Measurements from ENCODE around the gene LRRC1.

Gene LRRC1

DNA sequence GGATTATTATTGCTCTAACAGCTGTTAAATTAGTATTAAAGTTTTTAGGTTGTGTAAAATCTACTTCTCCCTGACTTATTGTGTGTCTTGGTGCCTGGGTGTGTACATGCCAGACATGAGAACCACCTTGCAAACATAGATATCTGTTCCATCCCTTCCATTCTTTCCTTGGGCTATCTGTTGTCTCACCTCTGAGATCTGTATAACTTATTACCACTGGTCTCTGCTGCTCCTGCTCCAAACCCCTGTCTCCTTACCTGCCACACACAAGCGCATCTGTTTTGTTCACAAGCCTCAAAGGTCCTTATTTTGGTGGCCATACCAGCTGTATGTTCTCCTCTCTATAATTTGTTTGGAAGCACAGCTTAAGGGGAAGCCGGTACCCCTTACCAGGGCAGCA, 2.5 kb downstream of the LRRC1 start:
- Histone ChIP-seq H3K4me3 (ENCODE audit: severe bottlenecking) (no peak overlapping the region), H3K27ac (ENCODE audit: poor library complexity, severe bottlenecking) (peak overlapping the region; percentile 69), H3K4me1 (ENCODE audit: insufficient read depth, poor library complexity, severe bottlenecking) (peaks cover 13% of the 10 kb centered on the region), H3K27me3 (ENCODE audit: insufficient read depth, poor library complexity, severe bottlenecking) (no peaks in the 10 kb centered on the region), H3K9me3 (ENCODE audit: severe bottlenecking) (no peaks in the 10 kb centered on the region), H3K36me3 (ENCODE audit: low read depth) (no peaks in the 10 kb centered on the region)
- TF ChIP-seq, protein P1, sequence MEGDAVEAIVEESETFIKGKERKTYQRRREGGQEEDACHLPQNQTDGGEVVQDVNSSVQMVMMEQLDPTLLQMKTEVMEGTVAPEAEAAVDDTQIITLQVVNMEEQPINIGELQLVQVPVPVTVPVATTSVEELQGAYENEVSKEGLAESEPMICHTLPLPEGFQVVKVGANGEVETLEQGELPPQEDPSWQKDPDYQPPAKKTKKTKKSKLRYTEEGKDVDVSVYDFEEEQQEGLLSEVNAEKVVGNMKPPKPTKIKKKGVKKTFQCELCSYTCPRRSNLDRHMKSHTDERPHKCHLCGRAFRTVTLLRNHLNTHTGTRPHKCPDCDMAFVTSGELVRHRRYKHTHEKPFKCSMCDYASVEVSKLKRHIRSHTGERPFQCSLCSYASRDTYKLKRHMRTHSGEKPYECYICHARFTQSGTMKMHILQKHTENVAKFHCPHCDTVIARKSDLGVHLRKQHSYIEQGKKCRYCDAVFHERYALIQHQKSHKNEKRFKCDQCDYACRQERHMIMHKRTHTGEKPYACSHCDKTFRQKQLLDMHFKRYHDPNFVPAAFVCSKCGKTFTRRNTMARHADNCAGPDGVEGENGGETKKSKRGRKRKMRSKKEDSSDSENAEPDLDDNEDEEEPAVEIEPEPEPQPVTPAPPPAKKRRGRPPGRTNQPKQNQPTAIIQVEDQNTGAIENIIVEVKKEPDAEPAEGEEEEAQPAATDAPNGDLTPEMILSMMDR (IDR thresholded peaks at IDR 0.05; ENCODE audit: poor library complexity, severe bottlenecking), result no peak
- ATAC-seq (ENCODE audit: low read depth) (no peak), DNase-seq (ENCODE audit: low spot score) (no peak)

- no peak for ATAC-seq (ENCODE audit: low read depth)
- no peaks in the 10 kb centered on the region for H3K9me3 ChIP-seq (ENCODE audit: severe bottlenecking)
- H3K4me1 ChIP-seq (ENCODE audit: insufficient read depth, poor library complexity, severe bottlenecking), result peaks cover 8% of the 10 kb centered on the region
- no peaks in the 10 kb centered on the region for H3K36me3 ChIP-seq (ENCODE audit: low read depth)
- DNase-seq (ENCODE audit: low spot score), result no peak
- no peaks in the 10 kb centered on the region for H3K27me3 ChIP-seq (ENCODE audit: insufficient read depth, poor library complexity, severe bottlenecking)
- H3K4me3 ChIP-seq (ENCODE audit: severe bottlenecking), result no peak overlapping the region
- TF ChIP-seq, protein P1 (IDR thresholded peaks at IDR 0.05; ENCODE audit: poor library complexity, severe bottlenecking), result no peak
- H3K27ac ChIP-seq (ENCODE audit: poor library complexity, severe bottlenecking), result no peak overlapping the region
These were observed 4.5 kb downstream of the LRRC1 start for GRCh38 chr6:53799340-53799739.

DNA sequence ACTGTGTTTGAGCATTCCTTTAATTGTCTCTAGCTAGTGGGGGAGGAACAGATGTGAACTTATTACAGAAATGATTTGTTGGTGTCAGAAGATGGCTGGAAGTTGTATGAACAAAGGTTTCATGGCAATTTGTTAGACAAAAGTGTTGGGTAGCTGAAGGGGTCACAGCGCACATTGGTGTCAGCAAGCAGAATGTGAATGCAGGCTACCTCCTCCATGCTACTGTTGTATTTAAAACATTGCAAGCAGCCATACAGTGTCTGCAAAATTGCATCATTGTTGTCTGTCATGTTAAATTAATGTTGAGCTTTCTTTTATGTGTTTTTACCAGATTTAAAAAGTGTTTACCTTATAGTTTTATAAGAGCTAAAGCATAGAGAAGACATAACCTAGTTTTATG, 6.2 kb downstream of the LRRC1 start:
- Histone ChIP-seq H3K9me3 (ENCODE audit: severe bottlenecking) (no peaks in the 10 kb centered on the region), H3K4me3 (ENCODE audit: severe bottlenecking) (no peak overlapping the region), H3K27me3 (ENCODE audit: insufficient read depth, poor library complexity, severe bottlenecking) (no peaks in the 10 kb centered on the region), H3K27ac (ENCODE audit: poor library complexity, severe bottlenecking) (no peak overlapping the region), H3K4me1 (ENCODE audit: insufficient read depth, poor library complexity, severe bottlenecking) (peaks cover 8% of the 10 kb centered on the region), H3K36me3 (ENCODE audit: low read depth) (no peaks in the 10 kb centered on the region)
- DNase-seq (ENCODE audit: low spot score), result no peak
- TF ChIP-seq, protein P1 (IDR thresholded peaks at IDR 0.05; ENCODE audit: poor library complexity, severe bottlenecking), result no peak
- ATAC-seq (ENCODE audit: low read depth), result no peak

DNA sequence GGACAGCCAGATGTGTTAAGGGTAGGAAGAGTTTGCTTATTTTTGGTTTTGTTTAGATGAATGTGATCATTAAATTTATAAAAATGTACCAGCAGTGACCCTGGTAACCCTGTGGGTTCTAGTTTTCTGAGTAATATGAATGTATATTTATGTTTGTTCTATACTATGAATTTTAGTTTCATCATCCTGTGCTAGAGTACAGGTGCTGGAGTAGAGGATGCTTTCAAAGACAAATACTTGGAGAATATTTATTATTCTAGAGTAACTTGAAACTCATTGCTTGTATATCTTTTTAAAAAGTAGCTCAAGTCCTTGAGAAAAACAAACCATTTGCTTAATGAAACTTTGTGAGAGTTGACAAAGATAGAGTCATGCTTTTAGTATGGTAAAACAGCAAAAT, 7.8 kb downstream of the LRRC1 start:
- Histone ChIP-seq H3K36me3 (ENCODE audit: low read depth) (no peaks in the 10 kb centered on the region), H3K27ac (ENCODE audit: poor library complexity, severe bottlenecking) (no peak overlapping the region), H3K27me3 (ENCODE audit: insufficient read depth, poor library complexity, severe bottlenecking) (no peaks in the 10 kb centered on the region), H3K4me1 (ENCODE audit: insufficient read depth, poor library complexity, severe bottlenecking) (no peaks in the 10 kb centered on the region), H3K4me3 (ENCODE audit: severe bottlenecking) (no peak overlapping the region), H3K9me3 (ENCODE audit: severe bottlenecking) (no peaks in the 10 kb centered on the region)
- ATAC-seq (ENCODE audit: low read depth) (no peak), DNase-seq (ENCODE audit: low spot score) (no peak)
- TF ChIP-seq, protein P1 (IDR thresholded peaks at IDR 0.05; ENCODE audit: poor library complexity, severe bottlenecking), result no peak

DNA sequence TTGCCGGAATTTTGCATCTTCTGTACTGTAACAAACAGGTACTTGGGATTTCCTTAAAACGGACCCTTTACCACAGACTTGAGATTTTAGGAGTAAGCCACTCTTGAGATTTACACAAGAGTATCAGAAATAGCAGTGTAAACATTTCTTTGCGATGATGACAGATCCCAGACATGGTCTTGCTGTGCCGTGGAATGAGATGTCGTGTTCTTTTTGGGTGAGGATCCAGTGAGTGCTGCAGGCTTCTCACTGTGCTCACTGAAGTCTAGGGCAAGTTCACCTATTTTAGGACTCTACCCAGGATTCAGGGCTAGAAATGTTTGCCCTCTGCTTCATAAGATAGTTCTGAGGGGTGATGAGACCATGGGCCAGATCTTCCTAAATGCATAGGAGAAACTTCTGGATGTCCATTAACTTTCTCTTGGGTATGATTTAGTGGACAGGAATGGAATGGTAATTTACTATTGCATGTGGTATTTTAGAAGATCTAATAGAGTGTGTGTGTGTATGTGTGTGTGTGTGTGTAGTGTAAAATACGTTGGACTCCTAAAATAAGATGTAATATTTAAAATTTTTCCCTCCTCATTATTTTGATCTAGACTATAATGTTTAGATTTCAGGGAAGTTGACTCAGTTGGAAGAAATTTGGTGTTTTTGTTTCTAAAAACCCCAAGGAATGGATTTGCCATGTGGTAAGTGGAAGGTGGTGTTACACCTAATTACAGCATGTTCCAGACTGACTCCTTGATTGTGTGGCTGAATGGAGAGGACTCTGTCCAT, 8.5 kb downstream of the LRRC1 start:
- H3K27me3 ChIP-seq (ENCODE audit: insufficient read depth, poor library complexity, severe bottlenecking), result no peaks in the 10 kb centered on the region
- ATAC-seq (ENCODE audit: low read depth) (no peak), DNase-seq (ENCODE audit: low spot score) (no peak)
- H3K4me1 ChIP-seq (ENCODE audit: insufficient read depth, poor library complexity, severe bottlenecking), result no peaks in the 10 kb centered on the region
- no peak overlapping the region for H3K27ac ChIP-seq (ENCODE audit: poor library complexity, severe bottlenecking)
- H3K9me3 ChIP-seq (ENCODE audit: severe bottlenecking), result no peaks in the 10 kb centered on the region
- H3K36me3 ChIP-seq (ENCODE audit: low read depth), result no peaks in the 10 kb centered on the region
- TF ChIP-seq, protein P1 (IDR thresholded peaks at IDR 0.05; ENCODE audit: poor library complexity, severe bottlenecking), result no peak
- no peak overlapping the region for H3K4me3 ChIP-seq (ENCODE audit: severe bottlenecking)

All from RWPE2 (cell line).